HepG2 (cell line): ENCODE data around the gene PMM2. TPM values are rescaled to one million over a fixed set of nuclear protein-coding genes. Genes with fewer than 3 reads are reported as not detected.

Experiments
- ARNT ChIP-seq: fragments of 450-650 bp; IDR thresholded peaks from 2 replicates; pipeline ENCODE4 v1.6.1; 2017
- CAMTA2 ChIP-seq: sonication (generic); formaldehyde crosslinking; IDR thresholded peaks from 2 replicates; pipeline ENCODE4 v1.4.0; 2020; ENCODE audit warnings: mild to moderate bottlenecking, missing genetic modification reagents, borderline replicate concordance
- CHD4 ChIP-seq: fragments of 200-600 bp; sonication (generic); IDR thresholded peaks from 2 replicates; pipeline ENCODE4 v1.7.0; 2017; ENCODE audit warnings: mild to moderate bottlenecking, low read length, borderline replicate concordance
- DNMT1 ChIP-seq: sonication (generic); formaldehyde crosslinking; IDR thresholded peaks from 2 replicates; pipeline ENCODE4 v1.5.1; 2020; ENCODE audit warnings: mild to moderate bottlenecking, missing genetic modification reagents
- FOXA3 ChIP-seq: IDR thresholded peaks from 2 replicates; pipeline ENCODE4 v1.6.1; 2016; ENCODE audit warnings: missing genetic modification reagents, missing compliant biosample characterization
- HOXA7 ChIP-seq: sonication (generic); formaldehyde crosslinking; IDR thresholded peaks from 2 replicates; pipeline ENCODE4 v1.8.1; 2022; ENCODE audit warnings: mild to moderate bottlenecking, missing genetic modification reagents, moderate library complexity
- KDM2A ChIP-seq: sonication (generic); formaldehyde crosslinking; IDR thresholded peaks from 2 replicates; pipeline ENCODE4 v1.4.0; 2020; ENCODE audit warnings: low read depth, missing genetic modification reagents, borderline replicate concordance
- NFE2L1 ChIP-seq: sonication (generic); formaldehyde crosslinking; IDR thresholded peaks from 2 replicates; pipeline ENCODE4 v1.4.0; 2020; ENCODE audit warnings: missing genetic modification reagents, mild to moderate bottlenecking, borderline replicate concordance
- NFKB2 ChIP-seq: sonication (generic); formaldehyde crosslinking; IDR thresholded peaks from 2 replicates; pipeline ENCODE4 v1.4.0; 2020; ENCODE audit warnings: missing genetic modification reagents, borderline replicate concordance
- NONO ChIP-seq, 2 experiments: fragments of 450-650 bp in 1 of 2; sonication (generic) in 1 of 2; formaldehyde crosslinking in 1 of 2; IDR thresholded peaks in 1 of 2; conservative IDR thresholded peaks in 1 of 2; 2 replicates each; pipeline versions ENCODE4 v1.6.1 to v1.8.0; 2017 to 2022; ENCODE audit warnings: mild to moderate bottlenecking in 1 of 2, missing genetic modification reagents in 1 of 2, moderate library complexity in 1 of 2
- SALL1 ChIP-seq: sonication (generic); formaldehyde crosslinking; IDR thresholded peaks from 2 replicates; pipeline ENCODE4 v1.8.0; 2022; ENCODE audit warnings: mild to moderate bottlenecking, missing genetic modification reagents
- SMAD1 ChIP-seq: sonication (generic); formaldehyde crosslinking; IDR thresholded peaks from 2 replicates; pipeline ENCODE4 v1.4.0; 2020; ENCODE audit warnings: missing genetic modification reagents, low read depth, mild to moderate bottlenecking, borderline replicate concordance
- ZBTB20 ChIP-seq: sonication (generic); formaldehyde crosslinking; IDR thresholded peaks from 2 replicates; pipeline ENCODE4 v1.8.1; 2023; ENCODE audit warnings: missing genetic modification reagents, low read depth, mild to moderate bottlenecking, borderline replicate concordance
- ZNF101 ChIP-seq: sonication (generic); formaldehyde crosslinking; IDR thresholded peaks from 2 replicates; pipeline ENCODE4 v1.4.0; 2020; ENCODE audit warnings: mild to moderate bottlenecking, low read depth, missing genetic modification reagents, borderline replicate concordance
- ZNF660 ChIP-seq: sonication (generic); formaldehyde crosslinking; IDR thresholded peaks from 2 replicates; pipeline ENCODE4 v1.5.1; 2020; ENCODE audit warnings: mild to moderate bottlenecking, low read depth, missing genetic modification reagents, borderline replicate concordance
- ZNF768 ChIP-seq: sonication (generic); formaldehyde crosslinking; IDR thresholded peaks from 2 replicates; pipeline ENCODE4 v1.4.0; 2020; ENCODE audit warnings: missing genetic modification reagents
- polyA plus RNA-seq, 8 experiments: library from polyadenylated mRNA; depleted of rRNA in 3 of 8; stranded (reverse) in 7 of 8; unstranded in 1 of 8; fragments of >200 nt; fragmentation: Illumina TruSeq in 4 of 8; extraction: Trizol in 4 of 8; gene quantifications; 2 replicates each; pipeline versions ENCODE4 v1.2.1 to v1.2.3, GENCODE V29; 2011 to 2016; ENCODE audit warnings: low read depth in 4 of 8, missing spikeins in 1 of 8, mixed read lengths in 1 of 8; ENCODE audit not compliant: insufficient read depth in 1 of 8
- total RNA-seq, 5 experiments: library from RNA; depleted of rRNA; stranded (reverse); fragments of >200 nt; fragmentation: Illumina TruSeq; extraction: Trizol; gene quantifications; 2 replicates each; pipeline ENCODE4 v1.2.3, GENCODE V29; 2016; ENCODE audit warnings: low read depth in 1 of 5
- TF ChIP-seq, protein P1 (sequence below): sonication (generic); formaldehyde crosslinking; IDR thresholded peaks from 2 replicates; pipeline ENCODE4 v1.4.0; 2020; ENCODE audit warnings: missing genetic modification reagents, borderline replicate concordance
- TF ChIP-seq, protein P2 (sequence below): fragments of 450-650 bp; IDR thresholded peaks from 2 replicates; pipeline ENCODE4 v1.6.1; 2017
- TF ChIP-seq, protein P3 (sequence below): sonication (generic); formaldehyde crosslinking; conservative IDR thresholded peaks from 2 replicates; pipeline ENCODE4 v1.4.0; 2020; ENCODE audit warnings: missing genetic modification reagents
- TF ChIP-seq, protein P4 (sequence below): sonication (generic); formaldehyde crosslinking; IDR thresholded peaks from 2 replicates; pipeline ENCODE4 v1.5.1; 2020; ENCODE audit warnings: missing genetic modification reagents, mild to moderate bottlenecking, borderline replicate concordance

PMM2 gene
- total and polyA plus RNA-seq, 2 of the 13 experiments (the other 11 are each of a cell fraction or from before 2014, with no cell fraction given): 52.2 to 93.7 TPM

DNA sequence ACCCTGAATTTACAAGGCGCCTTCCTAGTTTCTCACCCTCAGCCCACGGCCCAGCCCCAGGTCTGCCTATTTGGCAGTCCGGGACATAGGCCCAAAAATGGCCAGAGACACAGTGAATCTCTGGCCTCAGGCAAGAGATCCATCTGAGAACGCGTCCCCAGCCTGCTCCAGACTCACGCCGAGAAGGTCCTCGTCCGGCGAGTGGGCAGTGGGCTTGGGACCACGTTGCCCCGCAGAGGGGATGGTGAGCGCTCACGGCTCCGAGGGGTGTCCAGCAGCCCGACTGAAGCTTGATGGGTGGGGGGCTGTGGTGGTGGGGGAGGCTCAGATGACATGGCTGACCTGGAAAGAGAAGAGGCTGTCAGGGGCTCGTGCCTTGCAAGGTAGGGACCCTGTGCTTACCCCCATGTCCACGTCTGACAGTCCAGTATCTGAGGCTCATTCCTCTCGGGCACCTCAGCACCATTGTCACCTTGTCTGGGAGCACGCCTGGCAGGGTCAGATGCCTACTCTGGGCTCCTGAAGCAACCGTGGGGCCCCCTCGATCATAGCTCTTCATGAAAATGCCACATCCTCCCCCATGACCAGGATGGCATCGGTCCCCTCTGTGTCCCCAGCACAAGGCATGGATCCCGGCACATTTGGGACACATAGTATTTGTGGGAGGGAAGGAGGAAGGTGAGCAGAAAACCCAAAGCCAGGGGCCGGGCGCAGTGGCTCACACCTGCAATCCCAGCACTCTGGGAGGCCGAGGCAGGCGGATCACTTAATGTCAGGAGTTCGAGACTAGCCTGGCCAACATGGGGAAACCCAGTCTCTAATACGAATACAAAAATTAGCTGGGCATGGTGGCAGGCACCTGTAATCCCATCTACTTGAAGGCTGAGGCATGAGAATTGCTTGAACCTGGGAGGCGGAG is 61.6 kb downstream of the PMM2 start (continued):
- TF ChIP-seq, protein P1, sequence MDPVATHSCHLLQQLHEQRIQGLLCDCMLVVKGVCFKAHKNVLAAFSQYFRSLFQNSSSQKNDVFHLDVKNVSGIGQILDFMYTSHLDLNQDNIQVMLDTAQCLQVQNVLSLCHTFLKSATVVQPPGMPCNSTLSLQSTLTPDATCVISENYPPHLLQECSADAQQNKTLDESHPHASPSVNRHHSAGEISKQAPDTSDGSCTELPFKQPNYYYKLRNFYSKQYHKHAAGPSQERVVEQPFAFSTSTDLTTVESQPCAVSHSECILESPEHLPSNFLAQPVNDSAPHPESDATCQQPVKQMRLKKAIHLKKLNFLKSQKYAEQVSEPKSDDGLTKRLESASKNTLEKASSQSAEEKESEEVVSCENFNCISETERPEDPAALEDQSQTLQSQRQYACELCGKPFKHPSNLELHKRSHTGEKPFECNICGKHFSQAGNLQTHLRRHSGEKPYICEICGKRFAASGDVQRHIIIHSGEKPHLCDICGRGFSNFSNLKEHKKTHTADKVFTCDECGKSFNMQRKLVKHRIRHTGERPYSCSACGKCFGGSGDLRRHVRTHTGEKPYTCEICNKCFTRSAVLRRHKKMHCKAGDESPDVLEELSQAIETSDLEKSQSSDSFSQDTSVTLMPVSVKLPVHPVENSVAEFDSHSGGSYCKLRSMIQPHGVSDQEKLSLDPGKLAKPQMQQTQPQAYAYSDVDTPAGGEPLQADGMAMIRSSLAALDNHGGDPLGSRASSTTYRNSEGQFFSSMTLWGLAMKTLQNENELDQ (CRISPR knock-in tag): no peak
- TF ChIP-seq KDM2A (no peak), NFE2L1 (0 out of 2 replicates have a peak, but pooled peaks have one; percentile 12), CHD4 (no peak), ZNF768 (CRISPR knock-in tag) (peak; percentile 44; the same call in 1 of the 2 replicates), NFKB2 (0 out of 2 replicates have a peak, but pooled peaks have one; percentile 11), SMAD1 (CRISPR knock-in tag) (no peak), FOXA3 (CRISPR knock-in tag) (no peak), ZBTB20 (CRISPR knock-in tag) (peak; percentile 68; the same call in 1 of the 2 replicates), ZNF101 (CRISPR knock-in tag) (no peak), NONO (IDR thresholded peaks at IDR 0.05) (no peak), NONO (CRISPR knock-in tag; conservative IDR thresholded peaks at IDR 0.05) (peak; percentile 34; the same call in 1 of the 2 replicates), CAMTA2 (no peak), DNMT1 (CRISPR knock-in tag) (0 out of 2 replicates have a peak, but pooled peaks have one; percentile 68), ARNT (no peak), HOXA7 (no peak), ZNF660 (CRISPR knock-in tag) (no peak), SALL1 (CRISPR knock-in tag) (no peak)
- TF ChIP-seq, protein P2, sequence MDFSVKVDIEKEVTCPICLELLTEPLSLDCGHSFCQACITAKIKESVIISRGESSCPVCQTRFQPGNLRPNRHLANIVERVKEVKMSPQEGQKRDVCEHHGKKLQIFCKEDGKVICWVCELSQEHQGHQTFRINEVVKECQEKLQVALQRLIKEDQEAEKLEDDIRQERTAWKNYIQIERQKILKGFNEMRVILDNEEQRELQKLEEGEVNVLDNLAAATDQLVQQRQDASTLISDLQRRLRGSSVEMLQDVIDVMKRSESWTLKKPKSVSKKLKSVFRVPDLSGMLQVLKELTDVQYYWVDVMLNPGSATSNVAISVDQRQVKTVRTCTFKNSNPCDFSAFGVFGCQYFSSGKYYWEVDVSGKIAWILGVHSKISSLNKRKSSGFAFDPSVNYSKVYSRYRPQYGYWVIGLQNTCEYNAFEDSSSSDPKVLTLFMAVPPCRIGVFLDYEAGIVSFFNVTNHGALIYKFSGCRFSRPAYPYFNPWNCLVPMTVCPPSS: no peak
- TF ChIP-seq, protein P3, sequence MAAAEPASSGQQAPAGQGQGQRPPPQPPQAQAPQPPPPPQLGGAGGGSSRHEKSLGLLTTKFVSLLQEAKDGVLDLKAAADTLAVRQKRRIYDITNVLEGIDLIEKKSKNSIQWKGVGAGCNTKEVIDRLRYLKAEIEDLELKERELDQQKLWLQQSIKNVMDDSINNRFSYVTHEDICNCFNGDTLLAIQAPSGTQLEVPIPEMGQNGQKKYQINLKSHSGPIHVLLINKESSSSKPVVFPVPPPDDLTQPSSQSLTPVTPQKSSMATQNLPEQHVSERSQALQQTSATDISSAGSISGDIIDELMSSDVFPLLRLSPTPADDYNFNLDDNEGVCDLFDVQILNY (CRISPR knock-in tag): no peak
- TF ChIP-seq, protein P4, sequence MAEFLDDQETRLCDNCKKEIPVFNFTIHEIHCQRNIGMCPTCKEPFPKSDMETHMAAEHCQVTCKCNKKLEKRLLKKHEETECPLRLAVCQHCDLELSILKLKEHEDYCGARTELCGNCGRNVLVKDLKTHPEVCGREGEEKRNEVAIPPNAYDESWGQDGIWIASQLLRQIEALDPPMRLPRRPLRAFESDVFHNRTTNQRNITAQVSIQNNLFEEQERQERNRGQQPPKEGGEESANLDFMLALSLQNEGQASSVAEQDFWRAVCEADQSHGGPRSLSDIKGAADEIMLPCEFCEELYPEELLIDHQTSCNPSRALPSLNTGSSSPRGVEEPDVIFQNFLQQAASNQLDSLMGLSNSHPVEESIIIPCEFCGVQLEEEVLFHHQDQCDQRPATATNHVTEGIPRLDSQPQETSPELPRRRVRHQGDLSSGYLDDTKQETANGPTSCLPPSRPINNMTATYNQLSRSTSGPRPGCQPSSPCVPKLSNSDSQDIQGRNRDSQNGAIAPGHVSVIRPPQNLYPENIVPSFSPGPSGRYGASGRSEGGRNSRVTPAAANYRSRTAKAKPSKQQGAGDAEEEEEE (CRISPR knock-in tag): no peak; the same call in 1 of the 2 replicates
